Esophagus muscularis mucosa (tissue), 4 donors: Measurements from ENCODE around the gene TNFRSF19. TPM values are rescaled to one million over a fixed set of nuclear protein-coding genes. Genes with fewer than 3 reads are reported as not detected.

Experiments
- DNase-seq: peaks from one replicate; pipeline ENCODE4 v3.0.0-alpha.2; 2017; ENCODE audit errors: extremely low spot score
- H3K27ac ChIP-seq, 4 donors: fragments of 200-600 bp; sonication (generic); replicated peaks in 1 of 4; 1 replicate in 3 of 4; 2 replicates in 1 of 4; pipeline ENCODE4 v1.5.1; 2016 to 2019; ENCODE audit warnings: mild to moderate bottlenecking in 1 of 4
- H3K27me3 ChIP-seq, 4 donors: fragments of 200-600 bp; sonication (generic); one replicate each; pipeline versions ENCODE4 v1.5.1 to v1.6.0; 2016 to 2019
- H3K36me3 ChIP-seq, 4 donors: fragments of 200-600 bp; sonication (generic); one replicate each; pipeline ENCODE4 v1.5.1; 2016 to 2019
- H3K4me1 ChIP-seq, 4 donors: fragments of 200-600 bp; sonication (generic); one replicate each; pipeline ENCODE4 v1.5.1; 2016 to 2019
- H3K4me3 ChIP-seq, 4 donors: fragments of 200-600 bp; sonication (generic); 1 replicate in 2 of 4; 2 replicates in 2 of 4; pipeline ENCODE4 v1.5.1; 2016 to 2019; ENCODE audit warnings: mild to moderate bottlenecking in 4 of 4, moderate library complexity in 1 of 4
- H3K9me3 ChIP-seq, 4 donors: fragments of 200-600 bp; sonication (generic); 1 replicate in 3 of 4; 2 replicates in 1 of 4; pipeline ENCODE4 v1.5.1; 2016 to 2019
- CTCF ChIP-seq, 3 experiments: fragments of 200-600 bp in 2 of 3; fragments of 450-650 bp in 1 of 3; sonication (generic) in 2 of 3; IDR thresholded peaks; one replicate each; pipeline ENCODE4 v1.5.1; 2017 to 2019; ENCODE audit warnings: antibody characterized with exemption in 3 of 3, mild to moderate bottlenecking in 2 of 3, moderate library complexity in 1 of 3
- EP300 ChIP-seq: sonication (generic); formaldehyde crosslinking; IDR thresholded peaks from one replicate; pipeline ENCODE4 v1.6.1; 2017; ENCODE audit warnings: antibody characterized with exemption
- POLR2A ChIP-seq: fragments of 450-650 bp; IDR thresholded peaks from one replicate; pipeline ENCODE4 v1.6.1; 2017; ENCODE audit warnings: antibody characterized with exemption, moderate library complexity, mild to moderate bottlenecking, low read depth
- POLR2AphosphoS5 ChIP-seq, 2 donors: sonication (generic); formaldehyde crosslinking; IDR thresholded peaks; one replicate each; pipeline ENCODE4 v1.6.1; 2017; ENCODE audit warnings: antibody characterized with exemption in 2 of 2
- WGBS: methylation state at CpG from one replicate; pipeline ENCODE4 v1.1.5; 2018; 5-methylcytosine and 5-hydroxymethylcytosine counted together
- intact Hi-C: fragments of 100-400 bp; cut with DNase I; formaldehyde crosslinking; loops from one replicate; pipeline ENCODE4 v1.15.1; 2023
- total RNA-seq, 4 donors: library from RNA; depleted of rRNA; stranded (reverse); fragments of >200 nt; gene quantifications; one replicate each; pipeline versions ENCODE4 v1.1.0 to v1.2.1, GENCODE V29; 2016

Gene TNFRSF19
- total RNA-seq, 4 donors from 2014 or later = 3.2 to 5.6 (median 5.0) TPM

GRCh38 chr13:23701186-23701585 lies 131.0 kb downstream of the TNFRSF19 start:
- H3K27me3 ChIP-seq = no peaks in the 10 kb centered on the region
- H3K4me3 ChIP-seq = no peak overlapping the region
- no peak for DNase-seq
- H3K9me3 ChIP-seq = no peaks in the 10 kb centered on the region
- no peak for TF ChIP-seq POLR2AphosphoS5 (IDR thresholded peaks at IDR 0.05)
- TF ChIP-seq EP300 = no peak
- no peak for TF ChIP-seq POLR2A
- TF ChIP-seq CTCF (IDR thresholded peaks at IDR 0.05) = no peak
- H3K27ac ChIP-seq = no peak overlapping the region
- H3K36me3 ChIP-seq = no peaks in the 10 kb centered on the region
- peaks cover 0 to 11% (median 8%) of the 10 kb centered on the region in 4 donors for H3K4me1 ChIP-seq
- intact Hi-C loops = no loop called here
- WGBS = 89% methylated on average over 5 of the region's 5 CpGs

GRCh38 chr13:23701636-23702035 lies 131.4 kb downstream of the TNFRSF19 start:
- no peak for TF ChIP-seq EP300
- intact Hi-C loops = no loop called here
- no peak overlapping the region for H3K4me3 ChIP-seq
- H3K4me1 ChIP-seq = peaks cover 0 to 11% (median 8%) of the 10 kb centered on the region in 4 donors
- DNase-seq = no peak
- H3K27ac ChIP-seq = no peak overlapping the region
- no peaks in the 10 kb centered on the region for H3K27me3 ChIP-seq
- H3K36me3 ChIP-seq = no peaks in the 10 kb centered on the region
- 90% methylated on average over 12 of the region's 12 CpGs for WGBS
- H3K9me3 ChIP-seq = no peaks in the 10 kb centered on the region

- H3K4me1 ChIP-seq = peaks cover 0 to 11% (median 8%) of the 10 kb centered on the region in 4 donors
- H3K4me3 ChIP-seq = no peak overlapping the region
- TF ChIP-seq CTCF (IDR thresholded peaks at IDR 0.05) (no peak), EP300 (no peak), POLR2AphosphoS5 (IDR thresholded peaks at IDR 0.05) (no peak), POLR2A (no peak)
- DNase-seq = no peak
- no peaks in the 10 kb centered on the region for H3K9me3 ChIP-seq
- no peaks in the 10 kb centered on the region for H3K36me3 ChIP-seq
- no peak overlapping the region for H3K27ac ChIP-seq
- no peaks in the 10 kb centered on the region for H3K27me3 ChIP-seq
- intact Hi-C loops = no loop called here
- WGBS = 69% methylated on average over 11 of the region's 11 CpGs
Measured at GRCh38 chr13:23703246-23703860, 133.1 kb downstream of the TNFRSF19 start.

GRCh38 chr13:23705583-23705982 lies 135.4 kb downstream of the TNFRSF19 start:
- no peak overlapping the region for H3K4me3 ChIP-seq
- WGBS = 82% methylated on average over 2 of the region's 2 CpGs

GRCh38 chr13:23707674-23708073 lies 137.5 kb downstream of the TNFRSF19 start:
- H3K36me3 ChIP-seq = no peaks in the 10 kb centered on the region
- no peak overlapping the region for H3K27ac ChIP-seq
- intact Hi-C loops = no loop called here
- TF ChIP-seq EP300 (no peak), CTCF (IDR thresholded peaks at IDR 0.05) (peak in 2 of 3 experiments; percentile 26 to 40)
- no peak for DNase-seq
- no peaks in the 10 kb centered on the region for H3K27me3 ChIP-seq
- 92% methylated on average over 3 of the region's 3 CpGs for WGBS
- H3K4me3 ChIP-seq = no peak overlapping the region
- no peaks in the 10 kb centered on the region for H3K9me3 ChIP-seq
- peaks cover 0 to 11% (median 7%) of the 10 kb centered on the region in 4 donors for H3K4me1 ChIP-seq

More at GRCh38 chr13:23705583-23705982, 135.4 kb downstream of the TNFRSF19 start:
- no peak for TF ChIP-seq CTCF (IDR thresholded peaks at IDR 0.05)
- no peak for TF ChIP-seq POLR2A
- no peak for TF ChIP-seq POLR2AphosphoS5 (IDR thresholded peaks at IDR 0.05)
- TF ChIP-seq EP300 = no peak
- no peak overlapping the region for H3K27ac ChIP-seq
- no peaks in the 10 kb centered on the region for H3K27me3 ChIP-seq
- H3K36me3 ChIP-seq = no peaks in the 10 kb centered on the region
- H3K4me1 ChIP-seq = peaks cover 0 to 11% (median 8%) of the 10 kb centered on the region in 4 donors
- intact Hi-C loops = no loop called here
- no peak for DNase-seq
- H3K9me3 ChIP-seq = no peaks in the 10 kb centered on the region
